ENCODE results near the gene PRR23E. TPM values are rescaled to one million over a fixed set of nuclear protein-coding genes. Genes with fewer than 3 reads are reported as not detected.
A peak's percentile ranks its signal among the peaks of the same experiment; 100 is the strongest.

PRR23E gene
- total RNA-seq, 1 experiment from 2014 or later: not detected

GRCh38 chr3:127161973-127162579 is 30.9 kb upstream of the PRR23E start:
- Histone ChIP-seq H3K27me3 (ENCODE audit: control insufficient read depth, insufficient read depth, low read length) (peaks cover 6% of the 10 kb centered on the region; the same call in 1 of the 2 replicates), H3K4me3 (ENCODE audit: low read depth in 2 of 2, low read length in 2 of 2) (no peak overlapping the region), H3K4me1 (ENCODE audit: control insufficient read depth, insufficient read depth, low read length) (no peaks in the 10 kb centered on the region), H3K36me3 (ENCODE audit: control insufficient read depth, insufficient read depth, low read length) (no peaks in the 10 kb centered on the region), H3K27ac (ENCODE audit: low read length) (no peak overlapping the region), H3K9me3 (ENCODE audit: control insufficient read depth, insufficient read depth, low read depth, low read length) (no peaks in the 10 kb centered on the region)
- TF ChIP-seq, protein P1, sequence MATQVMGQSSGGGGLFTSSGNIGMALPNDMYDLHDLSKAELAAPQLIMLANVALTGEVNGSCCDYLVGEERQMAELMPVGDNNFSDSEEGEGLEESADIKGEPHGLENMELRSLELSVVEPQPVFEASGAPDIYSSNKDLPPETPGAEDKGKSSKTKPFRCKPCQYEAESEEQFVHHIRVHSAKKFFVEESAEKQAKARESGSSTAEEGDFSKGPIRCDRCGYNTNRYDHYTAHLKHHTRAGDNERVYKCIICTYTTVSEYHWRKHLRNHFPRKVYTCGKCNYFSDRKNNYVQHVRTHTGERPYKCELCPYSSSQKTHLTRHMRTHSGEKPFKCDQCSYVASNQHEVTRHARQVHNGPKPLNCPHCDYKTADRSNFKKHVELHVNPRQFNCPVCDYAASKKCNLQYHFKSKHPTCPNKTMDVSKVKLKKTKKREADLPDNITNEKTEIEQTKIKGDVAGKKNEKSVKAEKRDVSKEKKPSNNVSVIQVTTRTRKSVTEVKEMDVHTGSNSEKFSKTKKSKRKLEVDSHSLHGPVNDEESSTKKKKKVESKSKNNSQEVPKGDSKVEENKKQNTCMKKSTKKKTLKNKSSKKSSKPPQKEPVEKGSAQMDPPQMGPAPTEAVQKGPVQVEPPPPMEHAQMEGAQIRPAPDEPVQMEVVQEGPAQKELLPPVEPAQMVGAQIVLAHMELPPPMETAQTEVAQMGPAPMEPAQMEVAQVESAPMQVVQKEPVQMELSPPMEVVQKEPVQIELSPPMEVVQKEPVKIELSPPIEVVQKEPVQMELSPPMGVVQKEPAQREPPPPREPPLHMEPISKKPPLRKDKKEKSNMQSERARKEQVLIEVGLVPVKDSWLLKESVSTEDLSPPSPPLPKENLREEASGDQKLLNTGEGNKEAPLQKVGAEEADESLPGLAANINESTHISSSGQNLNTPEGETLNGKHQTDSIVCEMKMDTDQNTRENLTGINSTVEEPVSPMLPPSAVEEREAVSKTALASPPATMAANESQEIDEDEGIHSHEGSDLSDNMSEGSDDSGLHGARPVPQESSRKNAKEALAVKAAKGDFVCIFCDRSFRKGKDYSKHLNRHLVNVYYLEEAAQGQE (IDR thresholded peaks at IDR 0.05; ENCODE audit: insufficient read depth in 1 of 2, low read depth in 2 of 2, low read length in 1 of 2): no peak
- no peak for TF ChIP-seq CTCF (IDR thresholded peaks at IDR 0.05)
- TF ChIP-seq TCF7L2 (IDR thresholded peaks at IDR 0.05; ENCODE audit: low read depth, low read length): no peak
- no peak for TF ChIP-seq SIN3A (IDR thresholded peaks at IDR 0.05; ENCODE audit: borderline replicate concordance, insufficient read depth, low read depth, low read length)
- no peak for TF ChIP-seq POLR2AphosphoS5 (IDR thresholded peaks at IDR 0.05; ENCODE audit: low read depth, low read length)
- ChIA-PET CTCF (no interaction called here), POLR2A (no interaction called here)
- intact Hi-C loops (cut with micrococcal nuclease; ENCODE audit: unreplicated experiment) (no loop called here), in situ Hi-C loops (cut with HindIII; ENCODE audit: low pct_unique_long_range_greater_than_20kb, low sequenced_read_pairs) (no loop called here)
- no peak for ATAC-seq
- no peak for DNase-seq (ENCODE audit: low read depth, low spot score)
- no TSS peak for BruUV-seq (replicated peaks)

DNA sequence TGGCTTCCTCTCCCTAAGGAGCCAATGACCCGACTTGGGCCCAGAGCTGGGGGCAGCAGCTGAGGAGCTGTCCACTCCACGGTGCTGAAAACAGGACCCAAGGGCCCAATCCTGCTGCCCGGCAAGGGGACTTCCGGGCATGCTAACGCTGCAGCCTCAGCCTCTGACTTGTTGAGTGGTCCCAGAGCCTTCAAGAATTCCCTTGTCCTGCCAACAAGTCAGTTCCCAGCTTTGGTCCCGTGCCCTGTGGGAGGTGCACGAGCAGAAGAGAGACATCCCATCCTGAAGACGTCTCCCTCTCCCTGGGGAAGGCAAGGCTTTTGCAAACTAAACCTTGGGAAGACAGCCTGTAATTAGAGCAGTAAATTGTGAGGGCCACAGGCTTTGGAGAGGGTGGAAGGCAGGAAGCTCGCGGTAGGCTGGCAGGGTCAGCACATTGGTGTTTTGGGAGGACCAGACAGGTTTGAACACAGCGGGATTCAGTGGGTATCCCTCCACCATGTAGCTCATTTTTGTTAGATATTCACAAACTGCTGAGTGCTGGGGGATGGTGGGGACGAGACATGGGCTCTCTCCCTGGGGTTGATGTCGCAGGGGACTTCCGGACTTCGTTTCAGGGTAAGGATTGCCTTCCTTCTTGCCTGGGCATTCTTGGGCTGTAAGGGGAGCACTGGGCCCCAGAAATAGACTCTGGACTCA is 29.8 kb upstream of the PRR23E start:
- TF ChIP-seq POLR2AphosphoS5 (IDR thresholded peaks at IDR 0.05; ENCODE audit: low read depth, low read length) (no peak), TCF7L2 (IDR thresholded peaks at IDR 0.05; ENCODE audit: low read depth, low read length) (no peak), SIN3A (IDR thresholded peaks at IDR 0.05; ENCODE audit: borderline replicate concordance, insufficient read depth, low read depth, low read length) (no peak), CTCF (IDR thresholded peaks at IDR 0.05) (no peak)
- TF ChIP-seq, protein P1 (IDR thresholded peaks at IDR 0.05; ENCODE audit: insufficient read depth in 1 of 2, low read depth in 2 of 2, low read length in 1 of 2): peak; percentile 91 to 94
- Histone ChIP-seq H3K4me1 (ENCODE audit: control insufficient read depth, insufficient read depth, low read length) (no peaks in the 10 kb centered on the region), H3K36me3 (ENCODE audit: control insufficient read depth, insufficient read depth, low read length) (no peaks in the 10 kb centered on the region), H3K4me3 (ENCODE audit: low read depth in 2 of 2, low read length in 2 of 2) (no peak overlapping the region), H3K27me3 (ENCODE audit: control insufficient read depth, insufficient read depth, low read length) (peaks cover 14% of the 10 kb centered on the region), H3K9me3 (ENCODE audit: control insufficient read depth, insufficient read depth, low read depth, low read length) (no peaks in the 10 kb centered on the region), H3K27ac (ENCODE audit: low read length) (no peak overlapping the region)
- CTCF ChIA-PET: no interaction called here
- no peak for ATAC-seq
- no peak for DNase-seq (ENCODE audit: low read depth, low spot score)
- BruUV-seq (replicated peaks): no TSS peak
- POLR2A ChIA-PET: no interaction called here
- in situ Hi-C loops (cut with HindIII; ENCODE audit: low pct_unique_long_range_greater_than_20kb, low sequenced_read_pairs): no loop called here
- intact Hi-C loops (cut with micrococcal nuclease; ENCODE audit: unreplicated experiment): no loop called here

All from Panc1 (cell line).